HepG2 (cell line): ENCODE results near the gene PARP3. TPM values are rescaled to one million over a fixed set of nuclear protein-coding genes. Genes with fewer than 3 reads are reported as not detected.

ENCODE experiments used
- ARID4A ChIP-seq: sonication (generic); formaldehyde crosslinking; IDR thresholded peaks from 2 replicates; pipeline ENCODE4 v1.5.0; 2020; ENCODE audit warnings: mild to moderate bottlenecking, missing genetic modification reagents, borderline replicate concordance
- HNF1B ChIP-seq: sonication (generic); formaldehyde crosslinking; IDR thresholded peaks from 2 replicates; pipeline ENCODE4 v1.5.1; 2020; ENCODE audit warnings: mild to moderate bottlenecking, moderate library complexity, missing genetic modification reagents
- JDP2 ChIP-seq: sonication (generic); formaldehyde crosslinking; IDR thresholded peaks from 2 replicates; pipeline ENCODE4 v1.8.1; 2022; ENCODE audit warnings: missing genetic modification reagents, borderline replicate concordance
- LRRFIP1 ChIP-seq: sonication (generic); formaldehyde crosslinking; conservative IDR thresholded peaks from 2 replicates; pipeline ENCODE4 v1.4.0; 2020; ENCODE audit warnings: missing genetic modification reagents
- MAZ ChIP-seq, 2 experiments: sonication (generic) in 1 of 2; formaldehyde crosslinking in 1 of 2; IDR thresholded peaks; 2 replicates each; pipeline versions ENCODE4 v1.5.0 to v1.6.1; 2012 to 2020; ENCODE audit warnings: low read depth in 2 of 2, mild to moderate bottlenecking in 2 of 2, borderline replicate concordance in 1 of 2, improper control_type of control experiment in 1 of 2, low read length in 1 of 2, missing genetic modification reagents in 1 of 2, moderate library complexity in 1 of 2
- REL ChIP-seq: sonication (generic); formaldehyde crosslinking; conservative IDR thresholded peaks from 2 replicates; pipeline ENCODE4 v1.8.0; 2022; ENCODE audit warnings: mild to moderate bottlenecking, missing genetic modification reagents, moderate library complexity
- TRIM22 ChIP-seq: fragments of 450-650 bp; IDR thresholded peaks from 2 replicates; pipeline ENCODE4 v1.6.1; 2017
- U2AF2 ChIP-seq: fragments of 200-400 bp; formaldehyde crosslinking; IDR thresholded peaks from 2 replicates; pipeline ENCODE4 v1.6.1; 2017; ENCODE audit warnings: low read depth, mild to moderate bottlenecking, low read length
- ZBTB34 ChIP-seq: sonication (generic); formaldehyde crosslinking; IDR thresholded peaks from 2 replicates; pipeline ENCODE4 v1.8.0; 2022; ENCODE audit warnings: mild to moderate bottlenecking, missing genetic modification reagents
- ZNF296 ChIP-seq: sonication (generic); formaldehyde crosslinking; conservative IDR thresholded peaks from 2 replicates; pipeline ENCODE4 v1.5.0; 2020; ENCODE audit warnings: mild to moderate bottlenecking, missing genetic modification reagents
- ZNF484 ChIP-seq: sonication (generic); formaldehyde crosslinking; IDR thresholded peaks from 2 replicates; pipeline ENCODE4 v1.5.1; 2020; ENCODE audit warnings: mild to moderate bottlenecking, low read depth, missing genetic modification reagents, borderline replicate concordance
- ZNF891 ChIP-seq: sonication (generic); formaldehyde crosslinking; IDR thresholded peaks from 2 replicates; pipeline ENCODE4 v1.5.0; 2020; ENCODE audit warnings: mild to moderate bottlenecking, missing genetic modification reagents
- polyA plus RNA-seq, 8 experiments: library from polyadenylated mRNA; depleted of rRNA in 3 of 8; stranded (reverse) in 7 of 8; unstranded in 1 of 8; fragments of >200 nt; fragmentation: Illumina TruSeq in 4 of 8; extraction: Trizol in 4 of 8; gene quantifications; 2 replicates each; pipeline versions ENCODE4 v1.2.1 to v1.2.3, GENCODE V29; 2011 to 2016; ENCODE audit warnings: low read depth in 4 of 8, missing spikeins in 1 of 8, mixed read lengths in 1 of 8; ENCODE audit not compliant: insufficient read depth in 1 of 8
- total RNA-seq, 5 experiments: library from RNA; depleted of rRNA; stranded (reverse); fragments of >200 nt; fragmentation: Illumina TruSeq; extraction: Trizol; gene quantifications; 2 replicates each; pipeline ENCODE4 v1.2.3, GENCODE V29; 2016; ENCODE audit warnings: low read depth in 1 of 5

The PARP3 gene
- total and polyA plus RNA-seq, 2 of the 13 experiments (the other 11 are each of a cell fraction or from before 2014, with no cell fraction given) = 11.2 to 21.5 TPM

- TF ChIP-seq TRIM22 (no peak), HNF1B (CRISPR knock-in tag) (no peak; the same call in 1 of the 2 replicates), ZNF484 (no peak), ARID4A (CRISPR knock-in tag) (no peak), U2AF2 (no peak), LRRFIP1 (no peak), JDP2 (CRISPR knock-in tag) (no peak), ZNF296 (CRISPR knock-in tag) (peak; percentile 68; the same call in 1 of the 2 replicates), ZBTB34 (CRISPR knock-in tag) (peak; percentile 24; the same call in 1 of the 2 replicates), MAZ (IDR thresholded peaks at IDR 0.05; ENCODE audit: borderline replicate concordance, low read depth, low read length) (peak; percentile 11; the same call in 1 of the 2 replicates), MAZ (CRISPR knock-in tag; IDR thresholded peaks at IDR 0.05; ENCODE audit: low read depth) (no peak), ZNF891 (CRISPR knock-in tag) (no peak), REL (CRISPR knock-in tag) (no peak)
Measured at GRCh38 chr3:51942603-51943450, 664 bp downstream of the PARP3 start (continued).
